T-helper 9 cell (primary cell): Measurements from ENCODE around the gene RNF212B.
"Not testable (repeated sequence)": the region's sequence is repeated elsewhere in the genome, so short reads cannot be mapped to it uniquely, and the experiment has no call there.

Experiments
- DNase-seq: peaks from one replicate; pipeline ENCODE4 v3.0.0-alpha.2; 2020

The RNF212B gene

DNA sequence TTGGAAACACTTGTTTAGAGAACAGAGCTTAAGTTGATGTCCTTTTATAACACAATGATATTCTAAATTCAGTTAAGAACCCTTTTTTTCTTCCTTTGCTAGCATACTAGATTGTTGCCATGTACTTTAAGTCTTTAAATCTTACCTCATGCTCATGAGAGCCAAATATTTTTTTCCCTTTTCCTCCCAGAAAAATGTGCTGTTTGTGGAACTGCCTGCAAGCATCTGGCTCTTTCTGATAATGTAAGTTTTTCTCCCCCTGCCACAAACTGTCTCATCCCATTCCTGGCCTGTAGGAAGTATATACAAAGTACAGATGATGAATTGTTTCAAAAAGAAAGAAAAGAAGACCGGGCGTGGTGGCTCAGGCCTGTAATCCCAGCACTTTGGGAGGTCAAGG is 5.3 kb downstream of the RNF212B start:
- DNase-seq, result no peak

- no peak for DNase-seq
These were observed 7.5 kb downstream of the RNF212B start for GRCh38 chr14:23245282-23245681.

DNA sequence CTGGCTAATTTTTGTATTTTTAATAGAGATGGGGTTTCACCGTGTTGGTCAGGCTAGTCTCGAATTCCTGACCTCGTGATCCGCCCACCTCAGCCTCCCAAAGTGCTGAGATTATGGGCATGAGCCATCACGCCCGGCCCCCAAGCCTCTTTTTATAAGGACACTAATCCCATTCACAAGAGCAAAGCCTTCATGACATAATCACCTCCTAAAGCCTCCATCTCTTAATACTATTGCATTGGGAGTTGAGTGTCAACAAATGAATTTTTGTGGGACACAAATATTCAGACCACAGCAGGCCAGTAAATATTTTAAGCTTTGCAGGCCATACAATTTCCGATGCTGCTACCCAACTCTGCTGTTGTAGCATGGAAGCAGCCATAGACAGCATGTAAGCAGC is 10.9 kb downstream of the RNF212B start:
- no peak for DNase-seq

GRCh38 chr14:23249824-23250223 is 12.1 kb downstream of the RNF212B start:
- no peak for DNase-seq

DNA sequence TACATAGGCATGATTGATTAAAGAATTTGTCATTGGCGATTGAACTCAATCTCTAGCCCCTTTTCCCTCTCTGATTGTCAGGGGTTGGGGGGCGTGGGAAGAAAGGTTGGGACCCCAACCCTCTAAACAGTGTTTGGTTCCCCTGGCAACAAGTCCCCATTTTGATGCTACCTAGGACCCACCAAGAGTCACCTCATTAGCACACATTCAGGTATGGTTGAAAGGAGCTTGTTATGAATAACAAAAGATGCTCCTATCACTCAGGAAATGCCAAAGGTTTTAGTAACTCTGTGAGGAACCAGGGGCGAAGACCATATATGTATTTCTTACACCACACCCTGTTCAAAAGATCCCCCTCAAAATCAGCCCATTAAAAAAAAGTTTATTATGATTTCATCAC is 14.3 kb downstream of the RNF212B start:
- no peak for DNase-seq

DNA sequence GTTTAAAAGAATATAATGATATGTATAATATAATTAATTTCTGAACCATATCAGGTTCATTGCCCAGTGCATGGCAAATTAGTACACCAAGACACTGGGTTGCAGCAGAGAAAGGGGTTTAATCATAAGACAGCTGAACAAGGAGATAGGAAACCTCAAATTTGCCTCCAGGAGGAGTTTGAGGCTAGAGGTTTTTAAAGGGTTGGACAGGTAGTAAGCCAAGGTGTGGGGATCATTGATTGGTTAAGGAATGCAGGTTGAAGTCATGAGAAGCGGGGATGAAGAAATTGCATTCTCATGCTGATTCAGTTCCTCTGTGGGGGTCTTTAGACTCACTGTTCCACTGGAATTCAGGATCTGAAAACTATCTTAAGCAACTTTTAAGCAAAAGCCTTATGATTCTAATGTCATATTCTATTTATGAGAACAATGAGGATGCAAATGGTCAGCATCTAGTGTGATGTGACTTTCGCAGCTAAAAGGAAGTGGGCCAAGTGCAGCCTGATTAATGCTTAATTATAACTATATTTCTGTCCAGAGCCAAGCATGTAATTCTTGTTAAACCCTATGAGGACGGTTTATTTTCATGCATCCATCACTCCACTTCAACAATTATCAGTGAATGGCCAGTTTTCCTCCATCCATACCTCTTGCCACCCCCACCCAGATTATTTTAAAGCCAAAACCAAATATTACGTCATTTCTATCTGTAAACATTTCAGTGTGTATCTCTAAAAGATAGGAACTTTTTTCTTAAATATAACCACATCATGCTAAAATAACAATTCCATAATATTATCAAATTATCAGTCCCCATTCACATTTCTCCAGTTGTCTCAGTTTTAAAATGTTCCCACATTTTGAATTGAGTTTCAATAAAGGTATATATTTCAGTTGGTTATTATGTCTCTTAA is 14.9 kb downstream of the RNF212B start:
- no peak for DNase-seq

- no peak for DNase-seq
These were observed 20.5 kb downstream of the RNF212B start for GRCh38 chr14:23258256-23258655.

- no peak for DNase-seq
These were observed 21.7 kb downstream of the RNF212B start for GRCh38 chr14:23259426-23259825.

GRCh38 chr14:23260849-23261248 is 23.1 kb downstream of the RNF212B start:
- not testable (repeated sequence) for DNase-seq

- no peak for DNase-seq
These were observed 31.5 kb downstream of the RNF212B start for GRCh38 chr14:23269193-23269592.

DNA sequence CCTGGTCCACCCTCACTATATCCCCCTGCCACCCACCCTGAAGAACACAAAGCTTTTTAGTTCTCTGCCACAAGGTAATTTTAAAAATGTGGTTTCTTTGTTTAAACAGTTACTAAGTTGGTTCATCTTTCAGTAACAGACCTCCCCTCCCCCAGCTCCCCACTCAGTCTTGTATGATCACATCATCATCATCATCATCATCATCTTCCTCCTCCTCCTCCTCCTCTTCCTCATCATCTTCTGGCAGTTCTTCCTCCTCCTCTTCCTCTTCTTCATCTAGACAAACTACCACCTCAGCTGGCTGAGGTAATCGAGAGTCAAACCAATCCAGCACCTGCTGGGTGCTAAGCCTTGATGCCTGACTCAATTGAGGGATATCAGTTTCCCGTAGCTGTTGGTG is 37.7 kb downstream of the RNF212B start:
- no peak for DNase-seq

GRCh38 chr14:23277189-23277588 is 39.5 kb downstream of the RNF212B start:
- no peak for DNase-seq

GRCh38 chr14:23277928-23278327 is 40.2 kb downstream of the RNF212B start:
- DNase-seq, result not testable (repeated sequence)

DNA sequence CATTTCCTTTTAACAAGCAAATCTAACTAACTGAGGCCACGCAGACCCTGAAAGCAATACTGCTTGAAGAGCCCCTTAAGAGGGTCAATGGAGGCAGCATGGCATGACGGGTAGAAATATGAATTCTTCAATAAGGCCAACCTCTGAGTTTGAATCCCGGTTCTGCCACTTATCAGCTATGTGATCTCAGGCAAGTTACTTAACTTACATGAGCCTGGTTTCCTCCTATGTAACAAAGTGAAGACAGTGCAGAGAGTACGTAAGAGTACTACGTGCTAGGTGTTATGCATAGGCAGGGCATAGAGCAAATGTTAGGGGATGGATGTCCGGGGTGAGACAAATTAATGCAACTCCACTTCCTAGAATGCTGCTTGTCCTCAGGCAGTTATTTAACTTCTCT is 43.5 kb downstream of the RNF212B start:
- DNase-seq, result no peak

GRCh38 chr14:23284654-23285529 is 47.2 kb downstream of the RNF212B start:
- DNase-seq, result no peak

DNA sequence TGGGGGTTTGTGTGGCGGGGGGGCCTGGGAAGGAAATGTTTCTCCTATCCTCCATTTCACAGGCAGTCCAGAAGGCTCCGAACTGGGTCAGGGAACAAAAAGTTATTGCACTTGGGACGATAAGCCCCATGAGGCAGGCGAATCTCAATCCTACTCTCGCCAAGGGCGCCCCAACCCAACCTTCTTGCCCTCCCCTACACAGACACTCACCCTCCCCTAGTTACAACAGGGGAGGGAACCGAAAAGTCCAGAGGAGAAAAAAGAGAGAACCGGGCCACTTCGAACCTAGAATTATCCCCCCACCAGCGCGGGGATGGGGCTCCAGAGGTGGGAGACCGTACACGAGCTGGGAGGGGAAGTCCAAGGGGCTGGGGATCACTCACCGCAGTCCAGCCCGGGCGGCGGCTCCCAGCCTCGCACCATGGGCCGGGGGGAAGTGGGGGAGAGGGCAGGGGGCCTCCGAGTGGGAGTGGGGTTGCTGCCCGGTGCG is 47.8 kb downstream of the RNF212B start:
- no peak for DNase-seq

- DNase-seq, result peak; percentile 97
These were observed 48.5 kb downstream of the RNF212B start, which contains the start of gene HOMEZ for GRCh38 chr14:23286020-23286901. TSS of gene HOMEZ (minus strand) at chr14:23286132. CDS start at chr14:23285952, 180 bp downstream.

GRCh38 chr14:23286902-23287479 is 49.3 kb downstream of the RNF212B start:
- DNase-seq, result no peak

- peak; percentile 43 for DNase-seq
These were observed 57.2 kb downstream of the RNF212B start for GRCh38 chr14:23294734-23295561.

DNA sequence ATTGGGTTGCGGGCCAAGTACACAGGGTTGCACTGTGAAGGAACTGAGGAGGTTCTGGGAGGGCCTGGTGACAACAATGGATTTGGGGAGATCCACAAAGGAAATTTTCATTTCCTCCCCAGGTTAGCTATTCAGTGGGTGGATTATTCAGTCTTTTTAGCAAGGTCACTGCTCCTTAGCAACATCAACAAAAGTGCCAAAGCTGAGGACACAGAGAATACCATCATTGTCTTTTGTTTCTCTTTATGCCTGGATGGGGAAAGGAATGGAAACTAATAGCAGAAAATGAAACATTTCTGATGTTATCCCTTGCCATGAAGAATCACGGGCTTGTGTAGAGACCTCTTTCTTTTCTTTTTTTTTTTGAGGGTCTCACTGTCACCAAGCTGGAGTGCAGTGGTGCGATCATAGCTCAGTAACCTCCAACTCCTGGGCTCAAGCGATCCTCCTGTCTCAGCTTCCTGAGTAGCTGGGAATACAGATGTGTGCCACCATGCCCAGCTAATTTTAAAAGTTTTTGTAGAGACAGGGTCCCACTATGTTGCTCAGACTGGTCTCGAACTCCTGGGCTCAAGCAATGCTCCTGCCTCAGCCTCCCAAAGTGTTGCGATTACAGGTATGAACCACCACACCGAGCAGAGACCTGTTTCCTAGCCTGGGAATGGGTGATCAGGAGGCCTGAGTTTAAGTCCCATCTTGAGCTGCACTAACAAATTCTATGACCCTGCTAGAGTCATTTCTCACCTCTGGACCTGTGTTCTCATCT is 58.5 kb downstream of the RNF212B start:
- DNase-seq, result no peak
